Natural killer cell (primary cell): ENCODE data around the gene LAMA5. TPM values are rescaled to one million over a fixed set of nuclear protein-coding genes. Genes with fewer than 3 reads are reported as not detected.

Source experiments
- ATAC-seq, 3 donors: fragments of 150-1000 bp in 2 of 3; fragments of 200-7000 bp in 1 of 3; cut with Tn5 transposase; 1 replicate in 1 of 3; 2 replicates in 2 of 3; pipeline ENCODE4 v1.10.0; 2021; ENCODE audit warnings: mild to moderate bottlenecking in 2 of 3, moderate library complexity in 2 of 3
- DNase-seq, 2 donors: peaks; one replicate each; pipeline versions ENCODE4 v3.0.0 to v3.0.0-alpha.2; 2013 to 2021; ENCODE audit warnings: mixed read lengths in 1 of 2
- H3K27ac ChIP-seq: one replicate; pipeline ENCODE4 v1.5.1; 2013; ENCODE audit warnings: mild to moderate bottlenecking, low read length
- H3K27me3 ChIP-seq: one replicate; pipeline ENCODE4 v1.6.1; 2013; ENCODE audit warnings: low read length; ENCODE audit not compliant: control insufficient read depth, insufficient read depth
- H3K36me3 ChIP-seq: one replicate; pipeline ENCODE4 v1.6.1; 2013; ENCODE audit warnings: low read length; ENCODE audit not compliant: control insufficient read depth, insufficient read depth
- H3K4me1 ChIP-seq: one replicate; pipeline ENCODE4 v1.6.1; 2013; ENCODE audit warnings: low read length; ENCODE audit not compliant: control insufficient read depth, insufficient read depth
- H3K4me3 ChIP-seq: one replicate; pipeline ENCODE4 v1.5.1; 2013; ENCODE audit warnings: low read length
- H3K9me3 ChIP-seq: one replicate; pipeline ENCODE4 v1.6.1; 2013; ENCODE audit warnings: low read length; ENCODE audit not compliant: control insufficient read depth, insufficient read depth
- H3K27ac Mint-ChIP-seq, 2 donors: one replicate each; pipeline ENCODE4 v1.8.0; 2022; ENCODE audit warnings: mild to moderate bottlenecking in 2 of 2, mixed read lengths in 2 of 2, moderate library complexity in 1 of 2
- H3K27me3 Mint-ChIP-seq, 2 donors: one replicate each; pipeline ENCODE4 v1.8.0; 2022; ENCODE audit warnings: low read depth in 2 of 2, mixed read lengths in 2 of 2
- H3K36me3 Mint-ChIP-seq: one replicate; pipeline ENCODE4 v1.8.0; 2022; ENCODE audit warnings: mixed read lengths
- H3K4me1 Mint-ChIP-seq, 2 donors: one replicate each; pipeline ENCODE4 v1.8.0; 2022; ENCODE audit warnings: mixed read lengths in 2 of 2
- H3K4me3 Mint-ChIP-seq: one replicate; pipeline ENCODE4 v1.8.0; 2022; ENCODE audit warnings: mild to moderate bottlenecking, moderate library complexity, mixed read lengths
- H3K9me3 Mint-ChIP-seq, 2 donors: one replicate each; pipeline ENCODE4 v1.8.0; 2022; ENCODE audit warnings: mixed read lengths in 2 of 2
- CTCF ChIP-seq: fragments of 200-600 bp; IDR thresholded peaks from one replicate; pipeline ENCODE4 v1.8.0; 2022; ENCODE audit warnings: antibody characterized with exemption
- WGBS: methylation state at CpG from one replicate; pipeline ENCODE4 v1.1.7; 2013; ENCODE audit warnings: missing lambda C conversion rate; ENCODE audit not compliant: insufficient coverage; 5-methylcytosine and 5-hydroxymethylcytosine counted together
- intact Hi-C: fragments of 100-400 bp; cut with micrococcal nuclease; formaldehyde crosslinking; loops from one replicate; pipeline ENCODE4 v1.14.2; 2022
- total RNA-seq, 4 donors: library from RNA; stranded (reverse); fragments of 120-200 nt in 1 of 4; gene quantifications; one replicate each; pipeline versions ENCODE4 v1.2.3 to v1.2.4, GENCODE V29; 2013 to 2022

The LAMA5 gene
- total RNA-seq, 3 donors from 2014 or later (not counting 1 experiment from before 2014, with no cell fraction given), result 1.0 to 4.3 (median 1.4) TPM

GRCh38 chr20:62356589-62357186, 10.4 kb downstream of the LAMA5 start:
- DNase-seq (no peak), ATAC-seq (no peak)
- H3K4me1 ChIP-seq, result no peaks in the 10 kb centered on the region
- TF ChIP-seq CTCF, result no peak
- H3K4me3 ChIP-seq, result no peak overlapping the region
- H3K9me3 Mint-ChIP-seq, result no peaks in the 10 kb centered on the region
- no peaks in the 10 kb centered on the region for H3K36me3 ChIP-seq
- H3K4me1 Mint-ChIP-seq, result no peaks in the 10 kb centered on the region
- H3K36me3 Mint-ChIP-seq, result no peaks in the 10 kb centered on the region
- 71% methylated on average over 17 of the region's 17 CpGs for WGBS
- H3K4me3 Mint-ChIP-seq, result no peak overlapping the region
- H3K27ac Mint-ChIP-seq, result no peak overlapping the region
- no peaks in the 10 kb centered on the region for H3K27me3 ChIP-seq
- intact Hi-C loops, result no loop called here
- H3K27me3 Mint-ChIP-seq, result no peaks in the 10 kb centered on the region
- H3K9me3 ChIP-seq, result no peaks in the 10 kb centered on the region
- H3K27ac ChIP-seq, result no peak overlapping the region

- no peaks in the 10 kb centered on the region for H3K36me3 ChIP-seq
- intact Hi-C loops, result no loop called here
- H3K27ac Mint-ChIP-seq, result no peak overlapping the region
Measured at GRCh38 chr20:62355878-62356588, 11.1 kb downstream of the LAMA5 start.

GRCh38 chr20:62355516-62355877, 11.6 kb downstream of the LAMA5 start:
- no peaks in the 10 kb centered on the region for H3K36me3 Mint-ChIP-seq
- ATAC-seq (no peak), DNase-seq (no peak)
- intact Hi-C loops, result no loop called here
- 82% methylated on average over 11 of the region's 11 CpGs for WGBS
- H3K36me3 ChIP-seq, result no peaks in the 10 kb centered on the region
- no peaks in the 10 kb centered on the region for H3K9me3 ChIP-seq
- H3K4me1 ChIP-seq, result no peaks in the 10 kb centered on the region
- no peak overlapping the region for H3K27ac Mint-ChIP-seq
- H3K9me3 Mint-ChIP-seq, result no peaks in the 10 kb centered on the region
- no peaks in the 10 kb centered on the region for H3K4me1 Mint-ChIP-seq
- TF ChIP-seq CTCF, result no peak
- no peak overlapping the region for H3K4me3 Mint-ChIP-seq
- H3K27me3 Mint-ChIP-seq, result no peaks in the 10 kb centered on the region
- no peak overlapping the region for H3K27ac ChIP-seq
- no peak overlapping the region for H3K4me3 ChIP-seq
- no peaks in the 10 kb centered on the region for H3K27me3 ChIP-seq

More at GRCh38 chr20:62355878-62356588, 11.1 kb downstream of the LAMA5 start:
- H3K4me3 ChIP-seq, result no peak overlapping the region
- DNase-seq (no peak), ATAC-seq (no peak)
- TF ChIP-seq CTCF, result no peak
- Mint-ChIP-seq H3K27me3 (no peaks in the 10 kb centered on the region), H3K9me3 (no peaks in the 10 kb centered on the region), H3K4me1 (no peaks in the 10 kb centered on the region), H3K4me3 (no peak overlapping the region), H3K36me3 (no peaks in the 10 kb centered on the region)
- no peaks in the 10 kb centered on the region for H3K9me3 ChIP-seq
- H3K4me1 ChIP-seq, result no peaks in the 10 kb centered on the region
- no peak overlapping the region for H3K27ac ChIP-seq
- no peaks in the 10 kb centered on the region for H3K27me3 ChIP-seq
- WGBS, result 77% methylated on average over 29 of the region's 29 CpGs
